GM19438 (cell line): ENCODE data around the gene TXNRD2.
A peak's percentile ranks its signal among the peaks of the same experiment; 100 is the strongest.

ENCODE experiments used
- ATAC-seq: cut with Tn5 transposase; IDR thresholded peaks from one replicate; pipeline ENCODE4 v1.9.1; 2021; ENCODE audit warnings: low read depth; ENCODE audit not compliant: unreplicated experiment

Gene TXNRD2

DNA sequence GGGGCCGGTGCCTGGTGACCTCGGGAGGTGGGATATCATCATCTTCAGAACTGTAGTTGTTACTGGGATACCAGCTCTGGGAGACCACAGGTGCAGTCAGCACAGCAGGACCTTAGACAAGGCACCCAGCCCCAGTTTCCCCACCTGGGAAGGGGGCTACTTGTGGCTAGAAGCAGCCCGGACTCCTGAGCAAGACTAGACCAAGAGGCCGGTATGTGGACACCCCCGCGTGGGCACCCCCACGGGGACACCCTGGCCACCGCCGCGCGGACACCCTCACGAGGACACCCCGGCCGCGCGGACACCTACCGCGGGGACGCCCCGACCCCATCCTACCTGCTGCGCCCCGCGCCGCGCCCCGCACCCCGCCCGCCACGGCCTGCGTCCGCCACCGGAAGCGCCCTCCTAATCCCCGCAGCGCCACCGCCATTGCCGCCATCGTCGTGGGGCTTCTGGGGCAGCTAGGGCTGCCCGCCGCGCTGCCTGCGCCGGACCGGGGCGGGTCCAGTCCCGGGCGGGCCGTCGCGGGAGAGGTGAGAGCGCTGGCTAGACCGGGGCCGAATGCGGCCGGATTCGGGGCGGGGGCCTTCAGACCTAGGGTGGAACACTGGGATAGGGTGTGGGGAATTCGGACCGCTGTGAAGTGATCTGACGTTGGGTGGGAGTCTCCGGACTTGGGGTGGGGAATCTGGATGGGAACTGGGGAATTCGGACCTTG lies at the start of gene TXNRD2, which contains the start of gene COMT:
Gene TXNRD2, minus strand, starts transcription at position 454 of the 718 bp plus-strand sequence. Its CDS starts 15 bp downstream, at position 439.
Gene COMT, plus strand, starts transcription at position 408 of the 718 bp plus-strand sequence. CDS start 20,755 bp downstream, outside the sequence.
- ATAC-seq, result no peak

GRCh38 chr22:19991395-19991644 lies 49.7 kb upstream of the TXNRD2 start:
- ATAC-seq, result no peak

- no peak for ATAC-seq
Observed at GRCh38 chr22:19990609-19991394, 49.2 kb upstream of the TXNRD2 start.

- no peak for ATAC-seq
Observed at GRCh38 chr22:19990188-19990587, 48.6 kb upstream of the TXNRD2 start.

DNA sequence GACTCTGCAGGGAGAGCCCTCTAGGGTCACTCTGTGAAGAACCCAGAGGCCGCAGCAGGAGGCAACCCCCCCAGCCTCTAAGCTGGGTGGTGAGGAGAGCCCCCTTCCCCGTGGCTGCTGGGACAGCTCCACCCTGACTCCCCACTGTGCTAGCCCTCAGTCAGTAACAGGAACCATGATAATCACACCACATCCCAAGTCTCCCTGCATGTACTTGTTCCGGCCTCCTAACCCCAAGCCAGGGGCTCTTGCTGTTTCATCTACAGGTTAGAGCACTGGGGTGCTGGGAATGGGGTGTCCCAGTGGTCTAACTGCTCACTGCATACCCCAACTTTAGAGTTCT lies 48.1 kb upstream of the TXNRD2 start:
- no peak for ATAC-seq

- ATAC-seq, result no peak
Observed at GRCh38 chr22:19988965-19989724, 47.5 kb upstream of the TXNRD2 start.

DNA sequence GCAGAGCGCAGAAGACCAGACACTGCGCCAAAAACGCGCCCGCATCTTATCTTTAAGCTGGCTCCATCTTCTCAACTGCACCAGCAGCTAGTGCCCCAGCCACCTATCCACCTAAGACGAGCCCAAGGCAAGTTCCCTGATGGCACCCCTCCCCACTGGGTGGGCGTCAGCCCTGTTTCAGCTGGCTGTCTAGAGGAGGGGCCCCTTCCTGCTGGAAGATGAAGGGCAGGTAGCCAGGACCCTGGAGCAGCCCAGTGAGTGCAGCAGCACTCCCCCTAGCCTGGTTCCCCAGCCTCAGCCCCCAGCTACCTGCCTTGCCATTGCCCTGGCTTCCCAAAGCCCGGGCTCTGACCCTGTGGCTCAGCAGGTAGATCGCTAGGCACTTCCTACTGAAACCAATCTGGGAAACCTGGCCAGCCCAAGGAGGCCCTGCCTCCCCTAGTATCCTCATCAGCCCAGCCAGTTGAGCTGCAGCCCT lies 46.8 kb upstream of the TXNRD2 start:
- no peak for ATAC-seq

DNA sequence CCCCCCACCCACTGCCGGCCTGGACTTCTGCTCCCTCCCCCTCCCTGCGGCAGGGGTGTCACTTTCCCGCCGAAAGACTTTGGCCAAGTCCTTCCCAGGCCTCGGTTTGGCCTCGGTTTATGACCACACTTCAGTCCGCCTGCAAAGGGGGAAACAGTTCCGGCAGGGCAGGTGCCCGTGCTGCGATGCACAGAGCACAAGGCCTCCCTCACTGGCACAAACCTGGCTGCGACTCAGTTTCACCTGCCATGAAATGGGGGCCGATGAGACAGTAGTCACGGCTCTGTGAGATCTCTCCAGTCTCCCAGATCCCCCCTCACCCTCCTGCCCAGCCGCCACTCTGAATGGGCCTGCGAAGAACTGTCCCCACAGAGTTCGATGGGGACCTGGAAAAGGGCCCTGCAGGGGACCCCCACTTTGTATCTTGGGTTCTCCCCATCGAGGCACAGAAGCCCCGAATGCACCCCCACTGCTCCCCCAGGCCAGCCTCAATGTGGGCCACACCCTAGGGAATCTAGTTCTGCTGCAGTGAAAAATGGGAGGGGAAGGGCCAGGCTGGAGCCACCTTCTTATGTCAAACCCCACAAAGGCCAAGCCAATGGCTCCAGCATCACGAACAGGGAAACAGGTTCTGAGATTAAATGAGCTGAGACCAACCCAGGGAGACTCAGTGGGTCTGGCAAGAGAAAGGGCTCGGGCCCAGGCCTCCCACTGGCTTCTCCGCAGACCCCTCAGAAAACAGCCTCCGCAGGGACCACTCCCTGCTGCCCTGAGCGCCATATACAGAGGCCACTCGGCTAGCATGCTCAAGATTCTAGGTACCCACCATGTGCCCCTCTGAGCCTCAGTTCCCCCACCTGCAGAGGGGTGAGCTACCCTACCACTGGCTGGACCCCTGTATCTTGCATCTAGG lies 46.0 kb upstream of the TXNRD2 start:
- no peak for ATAC-seq

DNA sequence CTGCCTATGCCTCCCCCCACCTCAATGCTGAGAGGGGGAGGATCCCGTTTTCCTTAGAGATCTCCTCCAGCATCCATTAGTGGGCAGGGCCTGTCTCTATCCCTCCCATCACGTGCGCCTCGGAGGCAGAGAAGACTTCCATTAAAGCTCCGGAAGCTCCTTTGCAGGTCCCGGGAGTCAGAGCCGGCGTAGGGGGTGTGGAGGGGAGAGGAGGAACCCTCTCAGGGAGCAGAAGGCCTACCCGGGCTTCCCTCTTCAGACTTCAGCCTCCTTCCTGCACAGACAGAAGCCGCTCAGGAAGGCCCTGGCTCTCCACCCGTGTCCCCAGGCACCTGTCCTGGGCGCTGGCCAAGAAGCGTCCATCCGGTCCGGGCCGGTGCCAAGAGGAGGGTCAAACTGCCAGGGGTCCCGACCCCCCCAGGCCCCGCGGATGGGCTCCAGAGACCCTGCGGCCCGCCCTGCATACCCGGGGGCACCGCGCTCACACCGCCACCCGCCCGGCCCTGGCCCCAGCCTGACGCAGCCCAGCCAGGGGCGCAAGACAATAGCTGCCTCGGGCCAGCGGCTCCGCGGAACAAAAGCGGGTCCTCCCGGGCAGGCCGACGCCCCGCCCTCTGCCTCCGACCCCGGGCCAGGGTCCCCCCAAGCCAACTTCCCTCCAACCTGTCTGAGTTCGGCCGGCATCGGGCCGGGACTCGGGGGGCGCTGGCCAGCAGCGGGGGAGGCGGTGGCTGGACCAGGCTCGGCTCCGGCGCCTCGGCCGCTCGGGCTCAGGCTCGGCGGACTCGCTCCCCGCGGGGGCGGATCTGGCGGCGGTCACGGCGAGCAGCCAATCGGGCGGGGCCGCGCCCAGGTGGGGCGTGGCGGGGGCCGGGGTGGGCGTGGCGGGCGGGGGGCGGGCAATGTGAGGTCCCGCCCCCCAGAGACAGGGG lies 45.1 kb upstream of the TXNRD2 start:
- ATAC-seq, result peak; percentile 67

DNA sequence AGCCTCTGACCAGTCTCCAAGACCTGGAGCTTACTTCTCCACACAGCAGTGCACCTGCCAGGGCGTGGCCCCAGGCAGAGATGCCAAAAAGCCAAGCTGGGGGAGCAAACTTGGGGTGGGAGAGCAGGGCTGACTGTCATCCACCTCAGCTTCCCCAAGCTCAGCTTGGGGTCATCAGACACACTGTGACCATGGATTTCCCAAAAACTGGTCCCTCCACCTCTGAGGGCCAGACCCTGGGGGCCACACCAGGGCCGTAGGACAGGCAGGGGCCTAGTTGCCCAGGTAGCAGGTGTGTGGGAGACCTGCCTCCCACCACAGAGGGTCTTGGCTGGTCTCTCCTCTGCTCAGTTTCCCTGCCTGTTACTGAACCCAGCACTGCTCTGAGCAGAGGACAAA lies 44.4 kb upstream of the TXNRD2 start:
- no peak for ATAC-seq

DNA sequence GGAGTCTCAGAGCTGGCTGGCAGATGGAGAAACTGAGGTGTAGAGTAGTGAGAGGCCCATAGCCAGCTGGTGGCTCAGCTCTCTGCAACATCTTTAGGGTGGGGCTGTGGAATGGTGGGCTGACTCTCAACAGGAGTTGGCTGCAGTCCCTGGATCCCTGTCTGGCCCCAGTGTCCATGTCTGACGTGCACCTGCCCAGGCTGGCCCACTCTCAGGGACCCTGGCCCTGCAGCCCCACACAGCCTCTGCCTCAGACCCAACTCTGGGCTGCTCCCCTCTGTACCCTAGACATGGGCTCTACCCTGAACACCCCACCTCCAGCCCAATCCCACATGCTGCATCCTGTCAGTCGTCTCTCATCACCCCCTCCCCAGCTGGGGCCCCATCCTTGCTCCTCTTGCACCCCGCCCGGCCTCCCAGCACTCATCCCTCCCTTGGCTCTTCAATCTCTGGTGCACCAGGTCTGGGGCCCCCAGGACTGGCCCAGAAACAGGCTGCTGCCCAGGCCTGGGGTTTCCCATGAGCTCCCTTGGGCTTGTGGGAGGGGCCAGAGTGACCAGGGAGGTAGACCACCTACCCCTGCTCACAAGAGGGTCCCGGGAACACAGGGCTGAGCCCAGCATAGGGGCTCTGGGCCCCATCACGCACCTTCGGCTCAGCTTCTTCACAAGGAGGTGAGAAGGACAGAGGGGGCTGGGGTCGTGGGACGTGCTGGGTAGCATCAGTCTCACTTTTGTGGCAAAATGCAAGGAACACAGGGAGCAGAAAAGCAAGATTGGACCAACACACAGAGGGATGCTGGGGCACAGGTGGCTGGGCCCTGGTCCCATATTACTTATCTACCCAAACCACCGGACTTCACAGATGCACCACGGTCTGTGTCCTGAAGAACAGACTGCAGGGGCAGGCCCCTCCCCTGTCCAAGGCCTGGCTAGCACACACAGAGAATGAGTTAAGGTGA lies 43.5 kb upstream of the TXNRD2 start:
- no peak for ATAC-seq

DNA sequence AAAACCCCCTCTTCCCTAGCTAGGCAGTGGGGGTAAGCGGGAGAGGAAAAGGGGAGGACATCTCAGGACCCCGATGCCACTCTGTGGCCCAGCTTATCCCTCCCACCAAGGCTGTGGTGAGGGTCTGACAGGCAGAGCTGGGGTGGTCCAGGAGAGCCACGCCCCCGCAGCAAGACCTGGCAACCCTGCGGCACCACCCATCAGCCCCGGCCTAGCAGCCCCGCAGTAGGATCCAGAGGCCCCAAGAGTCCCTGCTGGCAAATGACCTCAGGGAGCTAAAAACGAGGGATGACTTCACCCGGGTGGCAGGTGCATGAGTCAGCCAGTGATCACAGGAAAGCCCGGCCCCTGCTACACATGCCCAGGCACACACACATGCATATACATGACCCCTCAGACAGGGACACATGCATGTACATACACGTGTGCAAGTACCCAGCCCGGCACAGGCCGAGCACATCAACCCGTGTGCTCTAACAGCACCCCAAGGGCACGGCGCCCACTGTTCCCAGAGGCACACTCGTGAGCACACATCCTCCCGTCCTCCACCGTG lies 42.7 kb upstream of the TXNRD2 start:
- ATAC-seq, result no peak

- no peak for ATAC-seq
Observed at GRCh38 chr22:19983741-19984140, 42.1 kb upstream of the TXNRD2 start.

GRCh38 chr22:19982991-19983578 lies 41.5 kb upstream of the TXNRD2 start:
- ATAC-seq, result no peak

- ATAC-seq, result no peak
Observed at GRCh38 chr22:19981961-19982920, 40.6 kb upstream of the TXNRD2 start.

GRCh38 chr22:19981171-19981960 lies 39.7 kb upstream of the TXNRD2 start:
- no peak for ATAC-seq
